Measurements from ENCODE around the gene PPP1R37. TPM values are rescaled to one million over a fixed set of nuclear protein-coding genes. Genes with fewer than 3 reads are reported as not detected.

The PPP1R37 gene
- polyA plus RNA-seq, 3 donors: 23.3 to 39.5 (median 32.4) TPM

DNA sequence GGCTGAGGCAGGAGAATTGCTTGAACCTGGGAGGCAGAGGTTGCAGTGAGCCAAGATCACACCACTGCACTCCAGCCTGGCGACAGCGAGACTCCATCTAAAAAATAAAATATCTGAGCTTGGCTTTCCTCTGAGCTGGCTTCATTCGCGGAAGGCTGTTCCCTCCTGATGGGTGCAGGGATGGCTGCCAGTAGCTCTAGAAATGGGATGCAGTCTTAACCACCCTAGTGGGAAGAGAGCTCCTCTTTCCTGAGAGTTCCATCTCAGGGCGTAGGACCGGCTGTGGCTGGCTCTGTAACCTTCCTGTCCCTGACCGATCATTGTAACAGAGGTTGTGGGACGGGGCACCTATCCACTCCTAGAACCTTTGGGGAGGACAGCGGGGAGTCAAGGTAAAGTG lies 32.4 kb downstream of the PPP1R37 start:
- DNase-seq (ENCODE audit: extremely low read depth in 1 of 11, low read depth in 9 of 11, low spot score in 4 of 11): no peak

DNA sequence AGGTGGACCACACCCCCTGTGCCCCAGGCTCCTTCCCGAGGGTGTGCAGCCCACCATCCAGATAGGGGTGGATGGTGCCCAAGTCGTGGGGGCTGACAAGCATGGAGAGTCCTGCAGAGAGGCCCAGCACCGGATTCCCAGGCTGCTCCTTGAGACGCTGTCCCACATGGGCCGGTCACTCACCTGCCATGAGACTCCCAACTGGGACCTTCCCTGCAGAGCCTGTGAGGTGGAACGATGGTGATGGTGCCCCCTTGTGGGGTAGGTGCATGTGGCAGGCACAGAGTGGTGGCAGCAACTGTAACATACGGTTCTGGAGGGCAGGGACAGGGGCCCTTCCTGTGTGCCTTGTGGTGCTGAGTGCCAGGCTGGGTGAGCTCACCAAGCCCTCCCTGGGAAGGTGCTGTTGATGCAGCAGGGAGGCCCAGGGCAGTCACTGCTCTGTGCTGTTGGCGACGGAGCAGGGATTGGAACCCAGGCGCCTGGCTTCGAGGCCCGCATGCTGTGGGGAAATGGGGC lies 33.1 kb downstream of the PPP1R37 start:
- DNase-seq (ENCODE audit: extremely low read depth in 1 of 11, low read depth in 9 of 11, low spot score in 4 of 11): peak in 4 of 11 donors; percentile 37 to 54 (median 50)

DNA sequence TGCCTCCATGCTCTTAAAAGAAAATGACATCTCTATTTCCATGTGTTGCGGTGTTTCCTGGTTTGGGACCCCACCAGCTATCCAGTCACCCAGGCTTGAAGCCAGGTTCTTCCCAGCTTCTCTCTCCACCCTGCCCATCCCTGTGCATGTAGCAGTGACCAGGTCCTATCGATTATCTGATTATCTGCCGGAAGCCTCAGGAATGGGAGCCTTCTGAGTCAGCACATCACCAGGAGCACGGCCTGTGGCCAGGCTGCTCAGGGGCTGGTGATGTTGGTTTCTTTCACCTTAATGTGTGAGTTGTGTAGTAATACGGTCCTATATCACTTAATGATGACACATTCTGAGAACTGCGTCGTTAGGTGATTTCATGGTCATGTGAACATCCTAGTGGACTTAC lies 33.7 kb downstream of the PPP1R37 start:
- DNase-seq (ENCODE audit: extremely low read depth in 1 of 11, low read depth in 9 of 11, low spot score in 4 of 11): no peak

DNA sequence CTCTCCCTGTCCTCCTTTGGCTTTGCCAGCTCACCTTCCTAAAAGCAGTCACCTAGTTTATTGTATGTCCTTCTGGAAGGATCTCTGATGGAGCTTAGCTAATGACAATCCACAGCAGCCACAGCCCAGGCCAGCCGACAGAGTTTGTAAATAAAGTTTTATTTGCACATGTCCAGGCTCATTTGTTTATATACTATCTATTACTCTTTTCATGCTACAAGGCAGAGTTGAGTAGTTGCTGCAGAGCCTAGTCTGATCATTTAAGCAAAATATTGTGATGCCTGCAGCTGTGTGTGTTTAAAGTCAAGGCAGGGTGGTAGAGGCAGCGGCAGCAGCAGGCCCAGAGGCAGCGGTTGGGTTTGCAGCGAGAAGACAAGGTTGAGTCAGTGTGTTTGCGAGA lies 35.2 kb downstream of the PPP1R37 start:
- DNase-seq (ENCODE audit: extremely low read depth in 1 of 11, low read depth in 9 of 11, low spot score in 4 of 11): no peak

DNA sequence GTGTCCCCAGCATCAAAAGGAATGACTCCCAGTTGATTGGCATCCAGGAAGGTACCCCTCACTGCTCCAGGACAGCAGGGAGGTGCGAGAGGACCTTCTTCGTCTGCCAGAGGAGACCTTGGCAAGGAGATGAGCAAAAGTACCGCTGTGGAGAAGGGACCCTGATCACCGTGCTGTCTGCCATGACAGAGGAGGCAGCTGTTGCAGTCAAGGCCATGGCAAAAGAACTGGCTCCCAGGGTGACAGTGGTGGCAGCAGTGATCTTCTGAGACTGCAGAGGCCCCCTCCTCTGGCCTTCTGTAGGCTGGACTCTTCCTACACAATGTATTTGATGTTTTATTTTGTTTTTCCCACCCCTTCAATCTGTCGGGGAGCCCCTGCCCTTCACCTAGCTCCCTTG lies 35.8 kb downstream of the PPP1R37 start:
- no peak for DNase-seq (ENCODE audit: extremely low read depth in 1 of 11, low read depth in 9 of 11, low spot score in 4 of 11)

DNA sequence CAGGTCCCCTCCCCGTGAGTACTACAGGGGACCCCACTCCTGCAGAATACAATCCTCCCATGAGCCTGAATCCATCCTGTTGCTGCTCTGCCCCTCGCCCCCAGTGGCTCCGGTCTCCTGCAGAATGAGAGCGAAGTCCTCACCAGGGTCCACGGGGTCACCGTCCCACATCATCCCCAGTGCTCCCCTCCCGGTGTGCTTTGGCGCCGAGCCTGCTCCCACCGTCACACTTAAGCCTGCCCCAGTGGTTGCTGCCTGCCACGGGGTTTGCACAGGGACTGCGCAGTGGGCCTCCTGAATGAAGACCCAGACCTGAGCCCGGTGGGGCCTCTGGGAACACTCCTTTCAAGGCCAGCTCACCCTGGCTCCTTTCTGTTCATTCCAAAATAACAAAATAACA lies 37.3 kb downstream of the PPP1R37 start:
- no peak for DNase-seq (ENCODE audit: extremely low read depth in 1 of 11, low read depth in 9 of 11, low spot score in 4 of 11)

DNA sequence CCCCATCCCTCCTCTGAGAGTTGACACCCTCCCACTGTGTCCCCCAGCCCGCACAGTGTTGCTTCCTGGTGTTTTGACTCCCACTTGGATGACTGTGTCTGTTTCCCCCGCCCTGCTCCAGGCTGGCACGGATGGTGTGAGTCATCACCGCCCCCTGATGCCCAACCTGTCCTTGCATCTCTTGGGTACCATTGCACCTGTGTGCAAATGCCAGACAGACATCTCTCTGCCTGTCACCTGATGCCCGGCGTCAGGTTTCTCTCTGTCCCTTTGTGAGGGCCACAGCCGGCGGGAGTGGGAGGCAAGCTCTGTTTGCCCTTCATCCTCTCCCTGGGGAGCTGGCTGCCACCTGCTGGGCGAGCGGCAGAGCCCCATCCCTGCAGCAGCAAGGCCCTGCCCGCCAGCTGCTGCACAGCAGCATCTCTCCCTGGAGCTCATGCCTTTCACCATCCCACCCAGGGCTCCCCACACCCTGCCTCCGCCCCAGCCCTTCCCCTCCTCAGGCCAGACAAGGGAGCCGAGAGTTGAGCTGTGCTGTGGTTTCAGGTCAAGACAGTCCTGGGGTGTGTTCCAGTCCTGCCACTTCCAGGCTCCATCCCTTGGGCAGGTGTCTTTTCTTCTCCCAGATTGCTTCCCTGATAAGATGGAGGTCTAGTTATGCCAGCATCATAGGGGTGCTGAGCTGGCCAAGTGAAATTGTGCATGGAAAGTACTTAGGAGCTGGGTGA lies 38.1 kb downstream of the PPP1R37 start:
- DNase-seq (ENCODE audit: extremely low read depth in 1 of 11, low read depth in 9 of 11, low spot score in 4 of 11): peak in 1 of 11 donors; percentile 25

DNA sequence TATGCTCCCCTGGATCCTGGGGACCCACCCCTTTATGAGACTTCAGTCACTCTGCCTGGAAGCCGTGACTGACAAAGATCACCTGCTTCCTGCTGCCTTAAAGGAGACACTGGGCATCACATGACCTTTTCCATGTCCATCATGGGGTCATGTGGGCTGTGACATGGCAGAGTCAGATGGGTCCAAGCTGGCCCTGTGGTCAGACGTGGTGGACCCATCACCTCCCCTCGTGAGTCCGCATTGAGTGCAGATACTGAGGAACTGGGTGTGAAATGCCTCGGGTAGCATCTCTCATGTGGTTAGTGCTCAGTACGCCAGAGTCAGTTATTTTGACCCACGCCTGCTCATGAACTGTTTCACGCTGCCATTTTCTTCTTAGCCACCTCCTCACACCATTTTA lies 40.7 kb downstream of the PPP1R37 start:
- DNase-seq (ENCODE audit: extremely low read depth in 1 of 11, low read depth in 9 of 11, low spot score in 4 of 11): no peak

DNA sequence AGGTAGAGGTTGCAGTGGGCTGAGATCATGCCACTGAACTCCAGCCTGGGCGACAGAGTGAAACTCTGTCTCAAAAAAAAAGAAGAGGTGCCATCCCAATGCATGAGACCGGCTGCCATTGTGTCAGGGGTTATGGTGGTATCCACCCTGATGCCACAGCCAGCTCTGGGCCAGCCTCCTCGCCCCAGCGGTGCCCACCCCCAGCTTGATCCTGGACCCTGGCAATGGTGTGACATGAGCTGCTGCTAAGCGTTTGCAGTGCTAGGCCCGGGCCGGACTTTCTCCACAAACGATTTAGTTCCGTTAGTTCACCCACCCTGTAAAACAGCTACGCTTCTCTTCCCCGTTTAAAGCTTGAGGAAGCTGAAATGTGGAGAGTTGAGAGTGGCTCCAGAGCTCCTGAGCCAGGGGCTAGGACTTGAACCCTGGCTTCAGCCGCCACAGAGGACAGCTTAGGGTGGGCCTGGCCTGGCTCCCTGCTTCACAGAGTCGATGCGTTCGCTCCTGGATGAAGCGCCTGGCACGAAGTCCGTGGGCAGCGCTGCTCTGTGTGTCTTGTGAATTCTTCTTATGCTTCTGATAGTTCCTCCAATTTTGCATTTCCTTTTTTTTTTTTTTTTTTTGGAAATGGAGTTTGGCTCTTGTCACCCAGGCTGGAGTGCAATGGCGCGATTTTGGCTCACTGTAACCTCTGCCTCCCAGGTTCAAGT lies 42.4 kb downstream of the PPP1R37 start:
- no peak for DNase-seq (ENCODE audit: extremely low read depth in 1 of 11, low read depth in 9 of 11, low spot score in 4 of 11)

DNA sequence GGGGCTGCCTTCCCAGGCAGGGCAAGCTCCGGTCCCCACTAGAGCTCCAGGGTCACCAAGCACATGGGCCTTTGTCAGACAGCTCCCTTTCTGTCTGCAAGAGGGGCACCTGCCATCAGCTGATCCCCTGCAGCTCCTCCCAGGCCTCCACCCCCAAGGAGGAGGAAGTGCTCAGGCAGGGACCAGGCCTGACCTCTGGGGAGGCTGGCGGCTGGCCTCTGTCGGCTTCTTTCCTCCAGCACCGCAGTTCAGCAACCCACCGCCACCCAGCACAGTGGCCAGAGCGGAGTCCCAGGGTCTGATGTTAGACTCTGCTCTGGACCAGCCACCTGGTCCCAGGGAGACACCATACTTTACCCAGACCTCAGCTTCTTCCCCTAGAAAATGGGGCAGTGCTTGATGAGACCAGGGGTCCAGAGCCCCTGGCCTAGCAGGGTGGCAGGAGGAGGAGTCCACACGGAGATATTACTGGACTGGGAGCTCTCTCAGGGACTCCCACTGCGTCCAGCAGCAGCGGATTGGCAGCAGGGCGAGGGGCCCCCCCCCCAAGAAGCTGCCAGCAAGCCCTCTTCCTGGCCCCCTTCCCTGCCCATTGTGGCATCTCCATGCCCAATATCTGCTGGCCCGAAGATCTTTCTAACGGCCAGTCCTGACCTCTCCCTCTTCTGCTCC lies 43.7 kb downstream of the PPP1R37 start:
- no peak for DNase-seq (ENCODE audit: extremely low read depth in 1 of 11, low read depth in 9 of 11, low spot score in 4 of 11)

DNA sequence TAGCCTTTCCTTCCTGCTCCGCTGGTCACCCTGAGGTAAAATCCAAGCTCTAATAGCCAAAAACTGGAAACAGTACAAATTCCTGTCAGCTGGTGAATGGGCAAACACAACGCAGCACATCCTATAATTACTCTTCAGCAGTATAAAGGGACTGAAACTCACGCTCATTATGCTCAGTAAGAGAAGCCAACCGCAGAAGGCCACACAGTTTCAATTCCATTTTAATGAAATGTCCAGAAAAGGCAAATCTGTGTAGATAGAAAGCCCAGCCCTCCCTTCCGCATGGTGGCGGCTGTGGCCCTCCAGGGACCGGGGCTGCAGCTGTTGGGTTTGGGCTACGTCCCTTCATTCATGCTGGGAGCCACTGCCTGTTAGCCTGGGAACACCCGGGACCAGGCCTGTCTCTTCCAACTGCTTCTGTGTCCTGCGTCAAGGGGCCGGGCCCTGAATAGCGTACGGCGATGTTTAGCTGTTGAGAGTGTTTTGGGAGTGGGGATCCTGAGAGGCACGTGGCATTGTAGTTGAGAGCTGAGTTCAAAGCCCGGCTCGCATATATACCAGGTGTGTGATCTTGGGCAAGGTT lies 44.3 kb downstream of the PPP1R37 start:
- no peak for DNase-seq (ENCODE audit: extremely low read depth in 1 of 11, low read depth in 9 of 11, low spot score in 4 of 11)

DNA sequence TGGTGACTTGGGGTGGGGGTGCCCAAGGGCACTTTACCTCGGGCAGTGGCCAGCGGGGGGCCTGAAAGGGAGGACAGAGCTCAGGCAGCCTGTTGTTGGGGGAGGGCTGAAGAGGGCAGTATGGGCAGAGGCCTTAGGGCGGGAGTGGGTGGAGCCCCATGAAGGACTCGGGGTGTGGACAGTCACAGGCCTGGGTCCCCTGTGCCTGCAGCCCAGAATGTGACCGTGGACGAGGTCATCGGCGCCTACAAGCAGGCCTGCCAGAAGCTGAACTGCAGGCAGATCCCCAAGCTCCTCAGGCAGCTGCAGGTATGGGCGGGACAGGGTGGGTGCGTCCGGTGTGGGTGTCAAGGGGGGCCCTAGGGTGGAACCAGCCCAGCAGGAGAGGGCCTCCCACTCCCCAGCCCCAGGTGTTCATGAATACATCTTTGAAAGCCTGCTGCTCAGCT lies 45.3 kb downstream of the PPP1R37 start:
- no peak for DNase-seq (ENCODE audit: extremely low read depth in 1 of 11, low read depth in 9 of 11, low spot score in 4 of 11)

DNA sequence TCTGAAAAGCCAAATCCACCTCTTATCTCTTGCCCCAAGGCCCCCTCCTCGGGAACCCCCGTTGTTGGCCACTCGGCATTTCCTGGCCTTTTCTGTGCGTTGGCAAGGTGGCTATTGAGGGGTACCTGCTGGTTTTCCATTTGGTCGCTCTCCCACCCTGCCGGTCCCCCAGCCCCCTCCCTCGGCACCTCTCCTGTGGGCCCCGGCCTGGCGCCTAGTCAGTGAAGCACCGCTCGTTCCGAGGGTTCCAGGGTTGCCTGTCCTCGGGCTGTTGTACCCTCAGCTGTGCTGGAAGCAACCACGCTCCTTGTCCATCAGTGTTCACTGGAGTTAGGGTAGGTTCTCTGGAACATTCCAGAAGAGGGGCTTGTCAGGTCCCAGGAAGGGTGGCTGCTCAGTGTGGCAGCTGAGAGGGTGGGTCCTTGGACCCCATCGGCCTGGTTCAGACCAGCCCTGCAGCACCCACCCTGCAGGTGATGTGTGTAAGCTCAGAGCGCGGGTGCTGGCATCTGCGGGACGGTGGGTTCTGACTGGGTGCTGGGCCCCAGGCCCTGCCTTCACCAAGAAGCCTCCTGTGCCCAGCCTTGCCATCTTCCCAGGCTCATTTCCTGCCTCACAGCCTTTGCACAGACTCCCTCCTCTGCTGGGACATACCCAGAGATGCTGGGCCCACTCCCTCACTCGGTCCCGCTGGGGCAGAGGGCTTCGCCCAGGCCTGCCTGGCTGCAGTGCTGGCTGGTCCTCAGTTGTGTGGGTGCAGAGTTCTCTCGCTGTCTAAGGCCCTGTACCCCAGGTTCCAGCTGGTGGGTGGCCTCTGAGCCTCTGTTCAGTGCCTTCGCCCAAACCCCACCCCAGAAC lies 46.5 kb downstream of the PPP1R37 start:
- DNase-seq (ENCODE audit: extremely low read depth in 1 of 11, low read depth in 9 of 11, low spot score in 4 of 11): no peak

DNA sequence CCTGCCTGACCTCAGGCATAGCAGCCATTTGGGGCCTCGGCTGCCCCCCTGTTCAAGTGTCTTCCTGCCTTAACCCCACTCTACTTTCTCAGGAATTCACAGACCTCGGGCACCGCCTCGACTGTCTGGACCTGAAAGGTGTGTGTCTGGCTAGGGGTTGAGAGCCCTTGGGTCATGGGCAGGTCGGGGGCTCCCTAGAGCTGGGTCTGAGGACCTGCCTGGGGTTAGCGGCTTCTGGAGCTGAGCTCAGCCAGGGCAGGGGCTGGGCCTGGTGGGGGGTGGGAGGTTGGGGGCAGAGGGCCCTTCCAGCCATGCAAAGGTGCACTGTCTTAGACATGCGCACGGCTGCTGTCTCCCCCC lies 47.1 kb downstream of the PPP1R37 start:
- no peak for DNase-seq (ENCODE audit: extremely low read depth in 1 of 11, low read depth in 9 of 11, low spot score in 4 of 11)

DNA sequence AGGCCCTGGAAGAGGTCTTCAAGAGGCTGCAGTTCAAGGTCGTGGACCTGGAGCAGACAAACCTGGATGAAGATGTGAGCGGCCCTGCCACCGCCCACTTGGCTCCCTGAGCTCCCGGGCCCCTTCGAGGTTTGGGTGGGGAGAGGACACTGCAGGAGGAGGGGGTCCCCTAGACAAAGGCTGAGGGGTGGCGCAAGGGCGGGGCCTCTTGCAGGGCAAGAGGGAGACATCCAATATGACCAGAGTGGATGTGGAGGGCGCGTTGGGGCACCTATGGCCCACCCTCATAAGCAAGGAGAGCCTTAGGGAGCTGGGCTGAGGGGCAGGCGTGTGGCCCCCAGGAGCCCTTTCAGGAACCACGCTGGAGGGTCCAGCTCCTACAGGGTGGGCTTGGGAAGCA lies 47.6 kb downstream of the PPP1R37 start:
- no peak for DNase-seq (ENCODE audit: extremely low read depth in 1 of 11, low read depth in 9 of 11, low spot score in 4 of 11)

DNA sequence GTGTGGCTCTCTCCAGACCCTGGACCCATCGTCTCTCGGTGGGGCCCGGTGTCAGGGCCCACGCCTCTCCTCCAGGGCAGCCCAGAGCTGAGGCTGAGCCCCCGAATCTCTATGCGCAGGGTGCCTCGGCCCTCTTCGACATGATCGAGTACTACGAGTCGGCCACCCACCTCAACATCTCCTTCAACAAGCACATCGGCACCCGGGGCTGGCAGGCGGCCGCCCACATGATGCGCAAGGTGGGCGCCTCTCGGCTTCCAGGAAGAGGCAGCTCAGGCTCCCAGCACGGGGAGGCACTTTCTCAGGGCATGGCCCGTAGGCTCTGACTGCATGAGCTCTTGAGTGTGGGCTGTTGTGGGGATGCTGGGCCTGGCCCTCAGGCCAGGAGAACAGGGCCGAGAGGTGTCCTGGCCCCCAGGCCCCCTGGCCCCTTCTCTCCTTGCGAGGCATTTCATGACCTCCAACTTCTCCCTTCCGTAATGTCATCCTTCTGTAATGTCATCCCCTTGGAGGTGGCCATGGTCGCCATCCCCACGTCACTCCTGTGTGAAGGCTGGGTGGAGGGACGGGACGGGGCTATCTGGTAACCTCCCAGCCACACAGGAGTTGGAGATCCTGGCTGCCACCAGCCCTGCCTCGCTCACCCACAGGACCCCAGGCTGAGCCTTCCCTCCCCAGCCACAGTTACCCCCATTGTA lies 48.4 kb downstream of the PPP1R37 start:
- no peak for DNase-seq (ENCODE audit: extremely low read depth in 1 of 11, low read depth in 9 of 11, low spot score in 4 of 11)

DNA sequence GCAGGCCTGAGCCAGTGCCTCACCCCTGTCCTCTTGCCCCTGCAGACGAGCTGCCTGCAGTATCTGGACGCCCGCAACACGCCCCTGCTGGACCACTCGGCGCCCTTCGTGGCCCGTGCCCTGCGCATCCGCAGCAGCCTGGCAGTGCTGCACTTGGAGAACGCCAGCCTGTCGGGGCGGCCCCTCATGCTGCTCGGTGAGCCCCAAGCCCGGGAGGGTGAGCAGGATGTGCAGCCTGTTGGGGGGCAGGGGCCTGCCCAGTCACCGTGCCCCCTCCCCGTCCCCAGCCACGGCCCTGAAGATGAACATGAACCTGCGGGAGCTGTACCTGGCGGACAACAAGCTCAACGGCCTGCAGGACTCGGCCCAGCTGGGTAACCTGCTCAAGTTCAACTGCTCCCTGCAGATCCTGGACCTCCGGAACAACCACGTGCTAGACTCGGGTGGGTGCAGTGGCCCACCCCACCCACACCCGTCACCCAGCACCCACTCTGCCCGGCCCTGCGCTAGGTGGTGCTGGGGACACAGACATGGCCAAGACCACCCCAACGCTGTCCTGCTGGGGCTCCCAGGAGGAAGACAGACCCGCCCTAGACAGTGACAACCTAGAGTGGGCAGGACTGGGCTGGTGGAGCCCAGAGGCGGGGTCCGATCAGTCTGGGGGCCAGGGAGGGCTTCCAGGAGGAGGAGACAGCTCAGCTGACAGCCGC lies 49.2 kb downstream of the PPP1R37 start:
- no peak for DNase-seq (ENCODE audit: extremely low read depth in 1 of 11, low read depth in 9 of 11, low spot score in 4 of 11)

DNA sequence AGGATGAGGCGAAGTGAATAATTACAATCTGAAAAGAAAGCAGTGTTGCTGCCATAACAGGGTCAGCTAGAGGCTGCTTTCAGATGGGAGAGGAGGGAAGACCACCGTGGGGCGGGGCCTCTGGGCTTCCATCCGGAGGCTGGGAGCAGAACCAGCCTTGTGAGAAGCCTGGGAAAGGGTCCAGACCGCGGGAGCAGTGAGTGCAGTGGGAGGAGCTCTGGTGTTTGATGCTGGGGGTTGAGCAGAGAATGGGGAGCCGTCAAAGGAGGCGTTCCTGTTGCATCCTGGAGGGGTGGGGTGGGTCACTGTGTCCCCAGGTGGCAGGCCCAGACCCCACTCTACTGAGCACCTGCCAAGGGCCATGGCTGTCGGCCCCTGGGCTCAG lies 49.7 kb downstream of the PPP1R37 start:
- DNase-seq (ENCODE audit: extremely low read depth in 1 of 11, low read depth in 9 of 11, low spot score in 4 of 11): no peak
